K562 (cell line): ENCODE results near the gene ADD3. TPM values are rescaled to one million over a fixed set of nuclear protein-coding genes. Genes with fewer than 3 reads are reported as not detected.

Experiments
- ATAC-seq: fragments of 200-7000 bp; cut with Tn5 transposase; 3 replicates; pipeline ENCODE4 v1.9.1; 2020; ENCODE audit warnings: moderate library complexity
- BruUV-seq: library from RNA; stranded (reverse); fragments of 400-500 nt; replicated peaks from 2 replicates; lab custom pipeline; 2021; lab: Mats Ljungman, UMichigan
- CTCF ChIA-PET: fragments of 300-600 bp; formaldehyde crosslinking; extraction: SDS; loops from one replicate; lab custom pipeline; 2021; ENCODE audit warnings: low intra/inter-chr PET ratio; lab: Yijun Ruan, JAX
- POLR2A ChIA-PET: fragments of 300-600, 350-650 bp; sonication (Branson Sonifier 250); formaldehyde crosslinking; extraction: SDS; loops from one replicate; lab custom pipeline; 2021; ENCODE audit warnings: antibody characterized with exemption, inconsistent platforms; lab: Yijun Ruan, JAX
- DNase-seq, 4 experiments: peaks; one replicate each; pipeline versions ENCODE4 v3.0.0 to v3.0.0-alpha.2; 2011 to 2018; ENCODE audit warnings: low spot score in 3 of 4, mixed read lengths in 3 of 4; ENCODE audit errors: extremely low read depth in 1 of 4
- FAIRE-seq: peaks from 2 replicates; lab custom pipeline; 2011; peaks lifted over from hg19 to GRCh38; lab: Jason Lieb, UNC
- H2AFZ ChIP-seq: 2 replicates; pipeline ENCODE4 v1.6.0; 2011; ENCODE audit warnings: low read depth, low read length, control low read depth, inconsistent platforms
- H3K27ac ChIP-seq: fragments of 200-600 bp; 3 replicates; pipeline ENCODE4 v1.8.0; 2011; ENCODE audit warnings: low read depth, mild to moderate bottlenecking, control low read depth, inconsistent platforms, low read length, moderate library complexity, mixed read lengths; ENCODE audit errors: extremely low read depth
- H3K27me3 ChIP-seq, 2 experiments: fragments of 300-600 bp in 1 of 2; 2 replicates in 1 of 2; 3 replicates in 1 of 2; pipeline versions ENCODE4 v1.6.0 to v1.8.0; 2011; ENCODE audit warnings: inconsistent platforms in 2 of 2, low read length in 2 of 2, mild to moderate bottlenecking in 1 of 2, mixed read lengths in 1 of 2, moderate library complexity in 1 of 2; ENCODE audit not compliant: control insufficient read depth in 2 of 2, insufficient read depth in 2 of 2
- H3K36me3 ChIP-seq: fragments of 300-600 bp; 3 replicates; pipeline ENCODE4 v1.8.0; 2011; ENCODE audit warnings: mild to moderate bottlenecking, low read length, inconsistent platforms; ENCODE audit not compliant: control insufficient read depth, insufficient read depth
- H3K4me1 ChIP-seq, 2 experiments: fragments of 200-600 bp in 1 of 2; replicated peaks in 1 of 2; 2 replicates in 1 of 2; 3 replicates in 1 of 2; pipeline versions ENCODE4 v1.5.1 to v1.8.0; 2011; ENCODE audit warnings: inconsistent platforms in 2 of 2, low read length in 2 of 2, mild to moderate bottlenecking in 1 of 2, mixed read lengths in 1 of 2, moderate library complexity in 1 of 2; ENCODE audit not compliant: control insufficient read depth in 2 of 2, insufficient read depth in 2 of 2
- H3K4me2 ChIP-seq: 2 replicates; pipeline ENCODE4 v1.6.1; 2011; ENCODE audit warnings: low read length, control low read depth, inconsistent platforms, mixed read lengths; ENCODE audit not compliant: insufficient read depth
- H3K4me3 ChIP-seq: fragments of 200-600 bp; sonication (generic), shearing (Covaris generic); 2 replicates; pipeline ENCODE4 v1.5.1; 2016; ENCODE audit warnings: control low read depth, inconsistent platforms
- H3K79me2 ChIP-seq: fragments of 200-600 bp; 3 replicates; pipeline ENCODE4 v1.8.0; 2011; ENCODE audit warnings: low read length, inconsistent platforms; ENCODE audit not compliant: control insufficient read depth, insufficient read depth
- H3K9ac ChIP-seq, 2 experiments: 2 replicates each; pipeline versions ENCODE4 v1.6.0 to v1.6.1; 2011; ENCODE audit warnings: low read depth in 2 of 2, low read length in 2 of 2, control low read depth in 1 of 2, inconsistent platforms in 1 of 2, mild to moderate bottlenecking in 1 of 2, mixed read lengths in 1 of 2; ENCODE audit not compliant: insufficient read depth in 1 of 2
- H3K9me1 ChIP-seq: one replicate; pipeline ENCODE4 v1.6.0; 2011; ENCODE audit warnings: inconsistent platforms, mild to moderate bottlenecking, low read length, moderate library complexity; ENCODE audit not compliant: control insufficient read depth, insufficient read depth
- H3K9me3 ChIP-seq: replicated peaks from 2 replicates; pipeline ENCODE4 v1.5.1; 2011; ENCODE audit warnings: low read depth, low read length, inconsistent platforms; ENCODE audit not compliant: control insufficient read depth, insufficient read depth
- H4K20me1 ChIP-seq: replicated peaks from 2 replicates; pipeline ENCODE4 v1.6.1; 2011; ENCODE audit warnings: low read length, inconsistent platforms, mixed read lengths; ENCODE audit not compliant: control insufficient read depth, insufficient read depth
- CEBPB ChIP-seq: fragments of 450-650 bp; IDR thresholded peaks from 2 replicates; pipeline ENCODE4 v1.6.1; 2016; ENCODE audit warnings: missing genetic modification characterization, missing compliant biosample characterization
- CREB1 ChIP-seq, 2 experiments: sonication (generic) in 1 of 2; formaldehyde crosslinking in 1 of 2; IDR thresholded peaks; 2 replicates each; pipeline versions ENCODE4 v1.6.1 to v1.8.0; 2012 to 2022; ENCODE audit warnings: inconsistent platforms in 1 of 2, mild to moderate bottlenecking in 1 of 2, missing genetic modification reagents in 1 of 2, moderate library complexity in 1 of 2
- FOXA1 ChIP-seq: fragments of 450-650 bp; IDR thresholded peaks from 2 replicates; pipeline ENCODE4 v1.6.1; 2016; ENCODE audit warnings: mild to moderate bottlenecking, borderline replicate concordance
- FOXK2 ChIP-seq, 2 experiments: fragments of 450-650 bp; IDR thresholded peaks in 1 of 2; conservative IDR thresholded peaks in 1 of 2; 2 replicates each; pipeline ENCODE4 v1.6.1; 2016; ENCODE audit warnings: low read depth in 2 of 2, mild to moderate bottlenecking in 1 of 2
- L3MBTL2 ChIP-seq: fragments of 450-650 bp; IDR thresholded peaks from 2 replicates; pipeline ENCODE4 v1.6.1; 2016; ENCODE audit warnings: mild to moderate bottlenecking, moderate library complexity
- MNT ChIP-seq, 2 experiments: fragments of 450-650 bp; conservative IDR thresholded peaks; 2 replicates each; pipeline ENCODE4 v1.6.1; 2017; ENCODE audit warnings: mild to moderate bottlenecking in 2 of 2, moderate library complexity in 2 of 2
- TAF15 ChIP-seq: fragments of 200-400 bp; formaldehyde crosslinking; IDR thresholded peaks from 2 replicates; pipeline ENCODE4 v1.6.1; 2017; ENCODE audit warnings: mild to moderate bottlenecking, low read depth, low read length, moderate library complexity
- WGBS: fragments of 100-300 bp; shearing (Covaris generic); methylation state at CpG from one replicate; pipeline ENCODE4 v1.1.6; 2016; ENCODE audit warnings: low coverage, mixed read lengths; ENCODE audit not compliant: insufficient coverage; ENCODE audit errors: missing lambda C conversion rate; 5-methylcytosine and 5-hydroxymethylcytosine counted together
- in situ Hi-C: fragments of 300-500 bp; cut with MboI; formaldehyde crosslinking; loops from 4 replicates; pipeline ENCODE4 v1.15.0; 2018; ENCODE audit warnings: inconsistent platforms, mixed read lengths
- intact Hi-C: fragments of 100-400 bp; cut with micrococcal nuclease; formaldehyde crosslinking; loops from 2 replicates; pipeline ENCODE4 v1.14.2; 2022
- polyA plus RNA-seq, 8 experiments: library from polyadenylated mRNA; depleted of rRNA in 4 of 8; stranded (reverse) in 5 of 8; unstranded in 3 of 8; fragments of >200 nt; fragmentation: Nextera tagmentation in 2 of 8; fragmentation: Illumina TruSeq in 1 of 8; extraction: Ambion mirVana in 2 of 8; extraction: Trizol in 1 of 8; gene quantifications; 2 replicates each; pipeline versions ENCODE4 v1.2.1 to v1.2.3, GENCODE V29; 2011 to 2014; ENCODE audit warnings: inconsistent platforms in 1 of 8, missing spikeins in 1 of 8
- total RNA-seq, 7 experiments: library from RNA; depleted of rRNA in 6 of 7; stranded (reverse); fragments of >200 nt in 6 of 7; fragmentation: Illumina TruSeq in 2 of 7; extraction: Trizol in 2 of 7; gene quantifications; 2 replicates each; pipeline versions ENCODE4 v1.2.1 to v1.2.3, GENCODE V29; 2011 to 2021; ENCODE audit warnings: low replicate concordance in 1 of 7
- TF ChIP-seq, protein P1 (sequence below): IDR thresholded peaks from 2 replicates; pipeline ENCODE4 v1.6.1; 2016; ENCODE audit warnings: missing genetic modification characterization, missing compliant biosample characterization

ADD3 gene
- total and polyA plus RNA-seq, 9 of the 15 experiments (the other 6 are each of a cell fraction or from before 2014, with no cell fraction given), result 13.2 to 125 (median 31.7) TPM

DNA sequence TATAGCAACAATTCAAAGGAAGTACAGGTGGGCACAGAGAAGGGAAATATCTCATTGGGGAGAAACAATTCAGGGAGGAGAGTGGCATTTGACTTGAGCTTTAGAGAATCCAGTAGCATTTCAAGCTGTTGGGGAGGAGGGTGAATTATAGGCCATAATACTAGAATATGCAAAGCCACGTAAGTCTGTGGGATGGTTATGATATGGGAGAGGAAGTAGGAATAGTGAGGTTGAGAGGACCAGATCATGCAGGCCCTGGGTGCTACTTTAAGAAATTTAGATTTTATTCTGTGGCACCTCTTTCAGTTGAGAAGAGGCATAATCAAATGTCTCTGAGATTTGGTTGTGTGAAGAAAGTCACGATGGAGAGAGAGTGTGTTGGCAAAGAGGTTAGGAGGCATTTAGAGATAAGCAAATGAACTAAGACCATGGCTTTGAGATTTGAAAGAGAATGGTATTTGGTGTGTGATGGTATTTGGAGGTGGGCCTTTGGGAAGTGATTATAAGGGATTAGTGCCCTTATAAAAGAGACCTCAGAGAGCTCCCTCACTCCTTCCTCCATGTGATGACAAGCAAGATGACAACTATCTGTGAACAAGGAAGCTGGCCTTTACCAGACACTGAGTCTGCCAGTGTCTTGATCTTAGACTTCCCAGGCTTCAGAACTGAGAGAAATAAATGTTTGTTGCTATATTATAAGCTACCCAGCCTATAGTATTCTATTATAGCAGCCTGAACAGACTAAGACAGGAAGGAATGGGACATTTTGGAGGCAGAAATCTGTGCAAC is 15.1 kb downstream of the ADD3 start (continued):
- TF ChIP-seq CREB1 (IDR thresholded peaks at IDR 0.05), result no peak
- no peak for TF ChIP-seq CREB1 (CRISPR knock-in tag; IDR thresholded peaks at IDR 0.05)
- TF ChIP-seq, protein P1, sequence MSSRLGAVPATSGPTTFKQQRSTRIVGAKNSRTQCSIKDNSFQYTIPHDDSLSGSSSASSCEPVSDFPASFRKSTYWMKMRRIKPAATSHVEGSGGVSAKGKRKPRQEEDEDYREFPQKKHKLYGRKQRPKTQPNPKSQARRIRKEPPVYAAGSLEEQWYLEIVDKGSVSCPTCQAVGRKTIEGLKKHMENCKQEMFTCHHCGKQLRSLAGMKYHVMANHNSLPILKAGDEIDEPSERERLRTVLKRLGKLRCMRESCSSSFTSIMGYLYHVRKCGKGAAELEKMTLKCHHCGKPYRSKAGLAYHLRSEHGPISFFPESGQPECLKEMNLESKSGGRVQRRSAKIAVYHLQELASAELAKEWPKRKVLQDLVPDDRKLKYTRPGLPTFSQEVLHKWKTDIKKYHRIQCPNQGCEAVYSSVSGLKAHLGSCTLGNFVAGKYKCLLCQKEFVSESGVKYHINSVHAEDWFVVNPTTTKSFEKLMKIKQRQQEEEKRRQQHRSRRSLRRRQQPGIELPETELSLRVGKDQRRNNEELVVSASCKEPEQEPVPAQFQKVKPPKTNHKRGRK, result no peak
- no peak for TF ChIP-seq FOXA1
- no peak for TF ChIP-seq TAF15

DNA sequence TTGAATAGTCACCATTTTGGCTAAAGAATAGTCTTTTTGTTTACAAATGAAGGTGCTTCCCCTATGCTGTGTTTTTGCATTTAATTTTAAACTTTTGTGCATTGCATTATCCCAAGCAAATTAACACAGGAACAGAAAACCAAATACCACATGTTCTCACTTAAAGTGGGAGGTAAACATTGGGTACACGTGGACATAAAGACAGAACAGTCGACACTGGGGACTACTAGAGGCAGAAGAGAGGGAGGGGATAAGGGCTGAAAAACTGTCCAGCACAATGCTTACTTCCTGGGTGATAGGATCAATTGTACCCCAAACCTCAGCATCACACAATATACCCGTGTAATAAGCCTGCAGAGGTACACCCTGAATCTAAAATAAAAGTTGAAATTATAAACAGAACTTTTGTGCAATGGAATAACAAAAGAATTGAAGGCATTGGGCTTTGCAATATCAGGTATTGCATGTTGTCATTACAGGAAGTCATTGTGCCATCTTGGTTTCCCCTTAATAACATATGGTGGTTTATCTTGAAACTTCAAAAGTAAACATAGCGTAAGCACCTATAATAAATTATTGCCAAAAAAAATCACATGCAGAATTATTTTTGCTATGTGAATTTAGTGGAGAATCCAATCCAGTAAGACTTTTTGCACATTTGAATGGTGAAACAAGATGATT is 16.1 kb downstream of the ADD3 start:
- H3K36me3 ChIP-seq, result no peaks in the 10 kb centered on the region

More for the DNA sequence above, 16.1 kb downstream of the ADD3 start:
- no peaks in the 10 kb centered on the region for H4K20me1 ChIP-seq
- ChIA-PET CTCF (no interaction called here), POLR2A (interaction anchor here (1.1 to 1.7 kb wide), 3 partner anchors 8 to 67 kb away, joined by 3 to 6 read pairs (median 3); no protein-coding TSS in a partner anchor)
- no peak overlapping the region for H3K4me2 ChIP-seq
- H3K4me3 ChIP-seq, result no peak overlapping the region
- peak in 1 of 2 experiments; percentile 44; a peak in 1 of 4 replicates for TF ChIP-seq FOXK2 (conservative IDR thresholded peaks at IDR 0.05 in 1 of 2, IDR thresholded peaks at IDR 0.05 in 1 of 2; ENCODE audit: low read depth in 2 of 2)
- TF ChIP-seq L3MBTL2, result no peak
- TF ChIP-seq CEBPB (tag), result no peak
- peak; percentile 70 to 72; a peak in 3 of 4 replicates for TF ChIP-seq MNT (conservative IDR thresholded peaks at IDR 0.05)
- FAIRE-seq (no peak), DNase-seq (no peak), ATAC-seq (peak; percentile 69)
- no peaks in the 10 kb centered on the region for H3K27me3 ChIP-seq
- no peaks in the 10 kb centered on the region; a peak in 2 of 5 replicates for H3K4me1 ChIP-seq
- H3K9me1 ChIP-seq, result no peaks in the 10 kb centered on the region
- intact Hi-C loops, result no loop called here
- no peak overlapping the region for H3K27ac ChIP-seq
- in situ Hi-C loops, result no loop called here
- H2AFZ ChIP-seq, result no peak overlapping the region
- H3K9ac ChIP-seq, result no peak overlapping the region
- no TSS peak for BruUV-seq
- 23% methylated on average over 4 of the region's 4 CpGs for WGBS
- no peaks in the 10 kb centered on the region for H3K9me3 ChIP-seq
- peaks cover 75% of the 10 kb centered on the region for H3K79me2 ChIP-seq
